Muscle of back (tissue), 11 donors: ENCODE data around the gene APEX2. TPM values are rescaled to one million over a fixed set of nuclear protein-coding genes. Genes with fewer than 3 reads are reported as not detected.
"Not testable (repeated sequence)": the region's sequence is repeated elsewhere in the genome, so short reads cannot be mapped to it uniquely, and the experiment has no call there.

Experiments
- DNase-seq, 3 donors: peaks; one replicate each; pipeline versions ENCODE4 v3.0.0 to v3.0.0-alpha.2; 2013
- polyA plus RNA-seq, 10 donors: library from polyadenylated mRNA; unstranded; fragments of 120-200 nt; gene quantifications; one replicate each; pipeline ENCODE4 v1.2.1, GENCODE V29; 2013; ENCODE audit not compliant: insufficient read length in 10 of 10

The APEX2 gene
- polyA plus RNA-seq, 10 donors = 7.3 to 11.9 (median 9.7) TPM

DNA sequence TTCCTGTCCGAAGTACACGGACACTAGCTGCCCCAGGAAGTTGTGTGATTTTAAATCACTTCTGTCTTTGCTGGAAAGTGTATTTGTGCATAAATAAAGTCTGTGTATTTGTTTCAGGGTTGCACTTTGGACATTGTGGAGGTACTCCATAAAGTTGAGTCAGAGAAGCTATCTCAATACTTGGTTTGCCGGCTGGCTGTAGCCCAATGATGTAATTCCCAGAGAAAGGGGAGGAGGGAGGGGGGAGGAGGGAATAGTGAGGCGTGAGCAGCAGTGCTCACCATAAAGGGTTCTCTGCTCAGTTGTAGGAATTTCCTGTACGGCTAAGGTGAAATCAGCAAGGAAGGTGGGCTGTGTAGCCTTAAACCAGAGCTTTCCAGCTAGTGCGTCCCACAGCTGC lies 7.5 kb downstream of the APEX2 start:
- peak in 1 of 3 donors; percentile 18 for DNase-seq

DNA sequence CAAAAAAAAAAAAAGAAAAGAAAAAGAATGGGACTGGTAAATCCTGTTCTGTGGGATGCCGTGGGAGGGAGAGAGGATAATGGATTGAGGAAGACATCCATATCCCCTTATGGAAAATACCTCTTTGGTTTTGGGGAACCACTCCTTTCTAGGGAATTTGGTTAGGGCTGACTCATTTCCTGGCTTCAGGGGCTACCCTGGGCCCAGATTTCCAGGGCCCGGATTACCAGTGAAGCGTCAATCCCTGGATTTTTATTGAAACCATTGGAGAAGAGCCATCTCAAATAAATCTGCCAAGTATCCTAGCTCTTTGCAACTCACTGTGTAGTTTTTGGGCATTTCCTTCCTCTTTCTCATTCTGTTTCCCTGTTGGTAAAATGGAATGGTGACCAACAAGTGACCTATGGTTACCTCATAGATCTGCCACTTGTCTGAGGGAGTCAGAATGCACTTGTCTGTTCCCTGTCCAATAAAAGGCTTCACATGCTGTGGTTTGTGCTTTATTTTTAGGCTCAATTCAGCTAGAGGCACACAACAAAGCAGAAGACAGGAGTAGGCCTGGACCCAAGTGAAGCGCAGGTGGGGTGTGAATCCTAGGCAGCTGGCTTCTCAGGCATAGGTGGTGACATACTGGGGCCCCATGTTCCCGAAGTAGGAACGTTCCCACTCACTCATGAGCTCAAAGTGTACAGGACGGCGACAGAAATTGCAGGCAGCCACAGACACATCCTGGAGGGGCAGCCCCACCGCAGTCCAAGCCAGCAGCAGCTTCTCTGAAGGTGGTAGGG lies 8.6 kb downstream of the APEX2 start:
- DNase-seq = peak in 1 of 3 donors; percentile 20

DNA sequence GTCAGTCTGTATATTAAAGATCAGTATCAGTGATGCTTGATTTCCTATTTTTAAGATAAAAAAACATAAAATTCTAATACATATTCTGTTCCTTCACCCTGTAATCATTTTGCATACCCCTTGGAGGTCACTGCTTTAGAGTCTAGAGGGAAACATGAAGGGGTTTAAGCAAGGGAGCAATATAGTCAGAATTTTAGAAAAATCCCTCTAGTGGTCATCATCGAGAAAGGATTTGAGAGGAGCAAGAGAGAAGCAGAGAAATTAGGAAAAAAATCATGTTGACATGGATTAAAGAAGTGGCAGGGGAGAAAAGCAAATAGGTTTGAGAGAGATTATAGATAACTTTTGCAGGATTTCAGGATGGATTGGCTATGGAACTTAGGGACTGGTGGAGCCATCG lies 11.1 kb downstream of the APEX2 start:
- no peak for DNase-seq

DNA sequence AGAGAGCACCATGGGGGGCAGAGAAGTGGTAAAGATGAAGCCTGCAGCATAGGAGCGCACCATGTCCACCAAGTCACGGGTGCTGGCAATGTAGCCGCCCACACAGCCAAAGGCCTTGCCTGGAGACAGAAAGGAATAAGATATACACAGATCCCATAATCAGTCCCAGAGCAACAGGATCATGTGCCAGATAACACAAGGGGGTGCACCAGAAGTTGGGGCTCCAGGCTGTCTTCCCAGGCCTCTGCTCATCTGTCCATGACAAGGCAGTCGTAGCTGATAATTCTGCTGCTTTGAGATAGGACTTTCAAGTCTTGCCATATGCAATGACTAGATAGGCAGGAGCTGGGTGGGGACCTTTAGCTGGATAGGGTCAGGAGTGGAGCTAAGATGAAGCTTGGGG lies 14.7 kb downstream of the APEX2 start:
- DNase-seq = no peak

DNA sequence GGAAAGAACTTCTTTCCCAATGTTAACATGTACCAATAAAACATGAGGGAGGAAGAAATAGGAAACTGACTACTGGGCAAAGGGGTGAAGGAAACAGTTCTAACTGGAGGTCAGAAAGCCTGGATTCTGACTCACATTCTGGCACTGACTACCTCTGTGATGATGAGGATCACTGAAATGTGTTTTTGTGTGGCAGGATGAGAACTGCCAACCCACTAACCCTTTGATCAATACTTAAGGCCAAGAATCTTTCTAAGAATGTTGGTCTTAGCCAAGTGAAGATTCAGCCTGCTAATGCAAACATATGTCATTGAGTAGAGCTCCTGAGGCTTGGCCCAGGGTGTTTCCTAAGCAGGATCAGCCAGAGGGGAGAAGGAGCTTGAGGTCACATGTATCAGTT lies 26.0 kb downstream of the APEX2 start:
- DNase-seq = no peak

DNA sequence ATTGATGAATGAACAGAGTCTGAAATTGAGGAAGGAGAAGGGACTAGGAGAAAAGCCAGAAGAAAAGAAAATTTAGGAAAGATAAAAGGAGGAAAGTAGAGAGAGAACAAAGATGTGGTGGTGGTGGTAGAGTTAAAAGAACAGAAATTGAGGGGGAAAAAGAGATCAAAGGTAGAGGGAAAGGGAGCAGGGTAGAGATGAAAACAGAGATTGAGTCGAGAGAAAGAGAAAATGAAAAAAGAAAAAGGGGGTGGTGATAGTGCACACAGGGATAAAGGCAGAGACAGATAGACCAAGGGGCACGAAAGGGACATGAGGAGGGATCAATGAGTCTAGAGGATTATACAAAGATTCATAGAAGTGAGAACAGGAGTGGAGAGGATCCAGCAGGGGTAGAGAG lies 26.7 kb downstream of the APEX2 start:
- DNase-seq = no peak

DNA sequence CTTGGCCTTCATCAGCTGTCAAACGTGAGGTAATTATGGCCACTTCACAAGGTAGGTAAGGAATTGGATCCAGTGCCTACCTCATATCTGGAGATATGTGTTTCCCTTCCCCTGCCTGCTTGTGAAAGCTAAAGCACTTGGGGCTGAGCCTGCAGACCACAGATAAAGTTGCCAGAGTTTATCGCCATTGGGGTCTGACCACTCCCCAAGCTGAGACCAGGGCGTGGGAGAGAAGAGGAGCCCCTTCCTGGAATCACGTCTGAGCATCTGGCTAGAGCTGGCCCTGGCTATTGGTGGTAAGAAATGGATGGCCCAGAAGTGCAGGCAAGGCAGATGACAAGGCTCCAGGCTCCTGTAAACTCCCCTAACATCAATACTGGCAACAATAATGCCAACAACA lies 27.9 kb downstream of the APEX2 start:
- no peak for DNase-seq

DNA sequence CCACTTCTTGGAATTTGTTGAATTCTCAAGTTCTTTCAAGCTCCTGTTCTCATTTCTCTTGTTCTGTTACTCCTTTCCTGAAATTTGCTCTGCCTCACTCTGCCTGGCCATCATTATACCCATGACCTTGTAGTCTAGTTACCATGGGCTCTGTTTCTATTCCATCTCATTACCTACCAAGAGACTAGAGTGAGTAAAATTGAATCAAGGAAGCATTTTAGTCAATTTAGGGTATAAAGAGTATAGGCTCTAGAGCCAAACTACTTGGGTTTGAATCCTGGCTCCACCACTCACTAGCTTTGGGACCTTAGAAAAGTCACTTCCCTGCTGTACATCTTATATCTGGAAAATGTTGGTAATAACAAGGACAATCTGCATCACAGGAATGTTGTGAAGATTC lies 28.4 kb downstream of the APEX2 start:
- no peak for DNase-seq

DNA sequence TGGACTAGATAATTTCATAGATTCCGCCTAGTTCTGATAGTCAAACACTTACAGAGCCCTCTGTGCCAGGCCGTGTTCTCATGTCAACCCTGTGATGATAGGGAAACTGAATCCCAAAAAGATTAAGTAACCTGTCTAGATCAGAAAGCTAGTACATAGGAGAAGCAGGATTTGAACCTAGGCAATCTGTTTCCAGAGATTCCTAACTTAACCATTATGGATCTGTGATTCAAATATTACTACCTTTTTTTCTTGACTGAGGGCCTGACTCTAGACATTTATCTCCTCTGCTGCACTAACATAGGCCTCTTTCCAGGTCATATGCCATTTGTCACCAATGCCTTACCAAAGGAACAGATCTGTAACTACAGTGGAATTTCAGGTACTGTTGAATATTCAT lies 29.1 kb downstream of the APEX2 start:
- DNase-seq = no peak

DNA sequence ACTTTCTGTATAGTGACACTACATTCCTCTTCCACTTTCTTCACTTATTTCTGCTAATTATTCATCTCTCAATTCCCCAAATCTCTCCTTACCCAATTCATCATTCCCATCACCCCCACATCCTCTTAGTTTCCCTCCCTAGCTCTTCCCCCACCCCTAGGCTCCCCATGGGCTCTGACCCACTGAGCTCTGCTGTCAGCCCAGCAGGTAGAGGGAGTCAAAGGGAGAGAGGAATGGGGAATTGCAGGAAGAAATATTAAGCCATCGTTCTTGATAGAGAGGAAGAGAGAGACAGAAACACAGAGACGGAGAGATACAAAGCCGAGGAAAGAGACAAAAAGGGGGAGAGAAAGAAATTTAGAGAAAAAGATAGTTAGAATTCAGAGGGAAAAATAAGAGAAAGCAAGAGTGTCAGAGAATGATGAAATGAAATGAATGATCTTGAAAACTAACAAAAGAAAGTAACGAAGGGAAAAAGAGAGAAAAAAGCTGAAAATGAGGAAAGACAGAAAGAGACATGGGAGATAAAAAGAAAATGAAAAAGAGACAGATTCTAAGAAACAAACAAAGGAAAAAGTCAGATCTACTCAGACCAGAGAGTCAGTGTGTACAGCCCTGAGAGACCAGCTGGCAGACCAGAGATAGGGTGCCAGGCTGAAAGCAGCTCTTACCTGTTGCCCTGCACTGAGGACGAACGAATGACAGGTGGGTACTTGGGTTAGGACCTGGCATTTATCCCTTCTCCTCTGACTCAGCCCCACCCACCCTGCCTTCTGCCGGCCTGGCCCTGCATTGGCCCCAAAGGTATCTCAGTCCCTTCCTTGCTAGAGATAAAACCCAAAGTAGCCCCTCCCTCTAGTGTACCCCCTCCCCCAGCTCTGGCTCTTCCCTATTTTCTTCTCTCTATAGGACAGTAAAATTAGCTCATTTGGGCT lies 30.4 kb downstream of the APEX2 start, which contains the start of gene ALAS2:
Gene ALAS2 (minus strand): TSS at position 707 of the 935 bp plus-strand sequence. CDS start 4,977 bp downstream, outside the sequence.
- no peak for DNase-seq

DNA sequence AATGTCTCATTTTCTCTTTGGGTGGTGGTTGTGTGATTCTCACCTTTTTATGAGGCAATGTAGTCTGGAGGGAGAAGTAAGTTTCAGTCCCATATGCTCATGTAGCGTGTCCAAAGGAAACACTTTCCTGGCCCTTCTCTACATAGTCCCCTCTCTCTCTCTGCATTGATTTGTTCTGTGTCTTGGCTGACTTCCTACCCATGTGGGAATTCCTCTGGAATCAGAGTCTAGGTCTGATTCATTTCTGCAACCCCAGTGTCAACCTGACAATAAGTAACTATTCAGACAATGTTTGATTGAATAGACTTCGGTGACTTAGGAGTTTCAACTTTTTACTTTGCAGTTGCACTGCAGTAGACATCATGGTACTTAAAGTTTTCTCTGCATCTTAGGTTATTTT lies 33.3 kb downstream of the APEX2 start:
- DNase-seq = no peak

DNA sequence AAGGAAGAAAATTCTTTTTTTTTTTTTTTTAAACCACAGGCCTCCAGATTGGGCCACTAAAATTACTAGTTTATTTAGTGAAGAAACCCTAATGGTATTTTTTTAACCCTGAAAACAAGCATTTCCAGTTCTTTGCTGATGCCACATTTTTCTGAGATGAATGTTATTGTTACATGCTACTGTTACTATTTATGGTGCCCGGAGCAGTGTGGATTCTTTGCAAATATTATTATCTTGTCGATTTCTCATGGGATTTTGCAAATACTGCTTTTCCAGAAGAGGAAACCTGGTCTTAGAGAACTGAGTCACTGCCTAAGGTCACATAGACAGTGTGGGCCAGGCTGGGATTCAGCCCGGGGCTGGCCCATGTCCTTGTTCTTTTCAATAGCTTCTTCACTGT lies 39.3 kb downstream of the APEX2 start:
- no peak for DNase-seq

DNA sequence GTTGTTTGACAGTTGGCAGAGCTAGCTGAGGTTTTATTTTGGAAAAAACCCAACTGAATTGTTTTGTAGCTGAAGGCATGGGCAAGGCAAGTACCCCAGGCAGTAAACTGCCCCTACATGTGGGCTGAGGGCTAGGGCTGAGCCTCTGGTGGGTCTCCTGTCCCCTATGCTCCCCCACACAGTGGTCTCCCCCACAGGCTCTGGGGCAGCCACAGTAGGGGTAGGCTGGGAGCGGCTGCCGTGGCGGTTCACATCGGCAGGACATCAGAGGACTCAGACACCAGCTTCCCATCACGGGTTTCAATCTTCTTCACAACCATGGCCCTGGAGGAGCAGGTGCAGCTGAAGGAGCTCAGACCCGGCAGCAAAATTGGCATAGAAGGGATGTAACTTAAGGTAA lies 41.4 kb downstream of the APEX2 start:
- DNase-seq = no peak

DNA sequence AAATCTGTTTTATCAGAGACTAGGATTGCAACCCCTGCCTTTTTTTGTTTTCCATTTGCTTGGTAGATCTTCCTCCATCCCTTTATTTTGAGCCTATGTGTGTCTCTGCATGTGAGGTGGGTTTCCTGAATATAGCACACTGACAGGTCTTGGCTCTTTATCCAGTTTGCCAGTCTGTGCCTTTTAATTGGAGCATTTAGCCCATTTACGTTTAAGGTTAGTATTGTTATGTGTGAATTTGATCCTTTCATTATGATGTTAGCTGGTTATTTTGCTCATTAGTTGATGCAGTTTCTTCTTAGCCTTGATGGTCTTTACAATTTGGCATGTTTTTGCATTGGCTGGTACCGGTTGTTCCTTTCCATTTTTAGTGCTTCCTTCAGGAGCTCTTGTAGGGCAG lies 50.4 kb downstream of the APEX2 start:
- not testable (repeated sequence) for DNase-seq

DNA sequence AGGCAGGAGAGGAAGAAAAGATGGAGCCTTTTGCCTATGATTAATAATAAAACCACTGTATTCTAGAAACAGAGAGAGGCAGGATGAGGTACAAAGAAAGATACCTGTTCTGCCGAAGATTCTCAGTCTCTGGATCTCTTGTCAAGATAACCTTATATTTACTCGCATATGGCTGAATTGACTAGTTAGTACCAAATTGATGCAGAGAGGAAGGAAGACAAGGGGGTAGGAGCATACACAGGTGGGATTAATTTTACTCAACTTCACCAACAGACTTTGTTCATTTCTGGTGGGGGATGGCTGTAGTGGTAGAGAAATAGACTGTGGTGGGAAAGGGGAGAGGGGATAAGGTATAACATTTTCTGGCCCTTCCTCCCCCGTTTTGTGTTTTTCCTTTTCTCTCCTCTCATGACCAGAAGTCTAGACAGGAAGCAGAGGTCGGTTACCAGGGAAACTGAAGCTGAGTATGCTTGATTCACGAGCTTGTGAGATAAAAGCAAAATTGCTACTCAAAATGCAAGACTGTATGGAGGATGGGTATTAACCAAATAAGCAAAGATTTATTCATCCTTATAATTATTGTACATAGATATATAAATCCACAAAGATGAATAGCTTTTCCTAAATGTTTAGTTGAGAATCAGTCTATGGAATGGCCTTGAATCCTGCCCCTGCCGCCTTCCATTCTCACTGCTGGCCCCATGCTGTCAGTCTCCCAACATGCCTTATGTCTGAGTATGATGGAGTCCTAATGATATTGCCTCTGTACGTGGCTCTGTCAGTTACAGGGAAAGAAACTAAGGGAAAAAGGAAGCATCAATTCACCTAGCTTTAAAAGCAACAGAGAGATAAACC lies 56.9 kb downstream of the APEX2 start:
- DNase-seq = peak in 2 of 3 donors; percentile 14 to 49

DNA sequence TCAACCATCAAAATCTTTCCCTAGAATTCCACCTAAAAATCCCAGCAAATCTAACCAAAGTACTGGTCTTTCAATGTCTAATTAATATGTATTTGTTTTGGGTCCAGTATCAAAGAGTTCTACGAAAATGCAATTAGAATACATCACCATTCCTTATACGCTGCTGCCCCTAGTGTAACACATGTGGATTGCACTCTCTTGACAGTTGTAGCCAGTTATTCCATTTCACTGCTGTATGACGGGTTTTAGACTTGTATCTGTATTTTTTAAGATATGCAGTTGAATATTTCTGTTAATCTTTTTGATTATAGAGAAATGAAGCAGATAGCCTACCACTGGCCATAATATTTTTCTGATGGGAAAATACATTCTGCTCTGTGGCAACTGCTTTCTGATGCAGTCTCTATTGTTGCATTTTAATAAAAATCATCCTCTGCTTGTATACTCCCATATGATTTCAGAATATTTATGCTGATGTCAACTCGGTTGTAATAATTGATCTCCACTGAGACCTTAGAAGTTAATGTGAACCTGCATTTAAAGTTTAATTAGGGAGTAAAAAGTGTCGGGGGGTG lies 57.6 kb downstream of the APEX2 start:
- peak; percentile 14 to 55 (median 18) for DNase-seq

Other genes with a start within 250 kb of the APEX2 start
- 1 to 10 TPM in 3 of 10 donors, under 1 TPM in 7; 0.58 to 1.4 (median 0.86) TPM for gene ITIH6, start 202.1 kb upstream of the APEX2 start, polyA plus RNA-seq
- 1,000 to 10,000 TPM in 1 of 10 donors, 100 to 1,000 TPM in 9; 791 to 1,000 (median 915) TPM for gene MAGED2, start 192.6 kb upstream of the APEX2 start, polyA plus RNA-seq
- 100 to 1,000 TPM in 5 of 10 donors, 10 to 100 TPM in 5; 87.0 to 147 (median 111) TPM for gene TRO, start 79.5 kb upstream of the APEX2 start, polyA plus RNA-seq
- 1 to 10 TPM in 1 of 10 donors, under 1 TPM in 9; 0.18 to 1.7 (median 0.72) TPM for gene PFKFB1, start 6.2 kb upstream of the APEX2 start, polyA plus RNA-seq
- 100 to 1,000 TPM in 1 of 10 donors, 10 to 100 TPM in 9; 19.2 to 181 (median 34.3) TPM for gene ALAS2, start 30.6 kb downstream of the APEX2 start, polyA plus RNA-seq
- under 1 TPM in 4 of 10 donors, not detected in 6; 0.33 to 0.95 (median 0.53) TPM for gene PAGE2B, start 74.7 kb downstream of the APEX2 start, polyA plus RNA-seq
- not detected for gene PAGE2, start 88.7 kb downstream of the APEX2 start, polyA plus RNA-seq
- not detected for gene PAGE5, start 220.0 kb downstream of the APEX2 start, polyA plus RNA-seq